SK-N-SH treated with all-trans-retinoic acid at 6 μM for 48 hours (cell line): ENCODE measurements around the gene MACROD1.

Source experiments
- ATAC-seq: fragments of 200-7000 bp; cut with Tn5 transposase; 3 replicates; pipeline ENCODE4 v1.9.1; 2020; ENCODE audit warnings: mild to moderate bottlenecking, moderate library complexity
- ARNTL ChIP-seq: fragments of 450-650 bp; formaldehyde crosslinking; IDR thresholded peaks from 2 replicates; pipeline ENCODE4 v1.5.0; 2020; ENCODE audit warnings: low read depth, mild to moderate bottlenecking, moderate library complexity, borderline replicate concordance
- BACH2 ChIP-seq: fragments of 250-450 bp; sonication (Bioruptor Pico); IDR thresholded peaks from 2 replicates; pipeline ENCODE4 v1.9.0; 2021; ENCODE audit warnings: mild to moderate bottlenecking, borderline replicate concordance
- CSDC2 ChIP-seq: fragments of 250-450 bp; sonication (Bioruptor Pico); IDR thresholded peaks from 2 replicates; pipeline ENCODE4 v1.5.0; 2020; ENCODE audit warnings: mild to moderate bottlenecking, moderate library complexity
- ESRRG ChIP-seq: fragments of 250-450 bp; sonication (Bioruptor Pico); IDR thresholded peaks from 2 replicates; pipeline ENCODE4 v1.6.1; 2021; ENCODE audit warnings: mild to moderate bottlenecking
- GLIS3 ChIP-seq: fragments of 250-450 bp; sonication (Bioruptor Pico); IDR thresholded peaks from 2 replicates; pipeline ENCODE4 v1.5.0; 2020; ENCODE audit warnings: mild to moderate bottlenecking, moderate library complexity
- ISL1 ChIP-seq: fragments of 250-450 bp; sonication (Bioruptor Pico); IDR thresholded peaks from 2 replicates; pipeline ENCODE4 v2.1.2; 2022; ENCODE audit warnings: mild to moderate bottlenecking, moderate library complexity
- OSR1 ChIP-seq: fragments of 250-450 bp; sonication (Bioruptor Pico); IDR thresholded peaks from 2 replicates; pipeline ENCODE4 v1.8.0; 2022; ENCODE audit warnings: moderate library complexity, mild to moderate bottlenecking, inconsistent platforms
- PPARA ChIP-seq: fragments of 250-450 bp; sonication (Bioruptor Pico); IDR thresholded peaks from 2 replicates; pipeline ENCODE4 v1.5.0; 2020; ENCODE audit warnings: mild to moderate bottlenecking, borderline replicate concordance
- RARB ChIP-seq: fragments of 250-450 bp; sonication (Bioruptor Pico); IDR thresholded peaks from 2 replicates; pipeline ENCODE4 v1.8.0; 2021; ENCODE audit warnings: mild to moderate bottlenecking, moderate library complexity
- SNAI2 ChIP-seq: fragments of 250-450 bp; sonication (Bioruptor Pico); IDR thresholded peaks from 2 replicates; pipeline ENCODE4 v1.5.0; 2020; ENCODE audit warnings: mild to moderate bottlenecking, moderate library complexity
- TCF4 ChIP-seq: fragments of 250-450 bp; sonication (Bioruptor Pico); IDR thresholded peaks from 2 replicates; pipeline ENCODE4 v1.8.0; 2021; ENCODE audit warnings: mild to moderate bottlenecking, moderate library complexity, borderline replicate concordance
- TOX ChIP-seq: fragments of 250-450 bp; sonication (Bioruptor Pico); IDR thresholded peaks from 2 replicates; pipeline ENCODE4 v1.8.0; 2021; ENCODE audit warnings: mild to moderate bottlenecking, moderate library complexity, borderline replicate concordance
- ZFP3 ChIP-seq: fragments of 250-450 bp; sonication (Bioruptor Pico); IDR thresholded peaks from 2 replicates; pipeline ENCODE4 v1.5.0; 2020; ENCODE audit warnings: mild to moderate bottlenecking, moderate library complexity
- ZFP30 ChIP-seq: fragments of 450-650 bp; formaldehyde crosslinking; IDR thresholded peaks from 2 replicates; pipeline ENCODE4 v1.5.0; 2022; ENCODE audit warnings: mild to moderate bottlenecking, moderate library complexity
- ZNF565 ChIP-seq: fragments of 450-650 bp; formaldehyde crosslinking; conservative IDR thresholded peaks from 2 replicates; pipeline ENCODE4 v1.5.0; 2020; ENCODE audit warnings: low read depth, mild to moderate bottlenecking, moderate library complexity
- ZNF70 ChIP-seq: fragments of 450-650 bp; formaldehyde crosslinking; IDR thresholded peaks from 2 replicates; pipeline ENCODE4 v1.5.0; 2020; ENCODE audit warnings: mild to moderate bottlenecking, moderate library complexity
- TF ChIP-seq, protein P1 (sequence below): fragments of 250-450 bp; sonication (Bioruptor Pico); IDR thresholded peaks from 2 replicates; pipeline ENCODE4 v1.5.0; 2020; ENCODE audit warnings: mild to moderate bottlenecking, moderate library complexity
- TF ChIP-seq, protein P2 (sequence below): fragments of 250-450 bp; sonication (Bioruptor Pico); IDR thresholded peaks from 2 replicates; pipeline ENCODE4 v1.5.1; 2021; ENCODE audit warnings: mild to moderate bottlenecking, moderate library complexity
- TF ChIP-seq, protein P3 (sequence below): fragments of 250-450 bp; sonication (Bioruptor Pico); IDR thresholded peaks from 2 replicates; pipeline ENCODE4 v1.5.1; 2020; ENCODE audit warnings: low read depth, mild to moderate bottlenecking, moderate library complexity
- TF ChIP-seq, protein P4 (sequence below): fragments of 250-450 bp; sonication (Bioruptor Pico); IDR thresholded peaks from 2 replicates; pipeline ENCODE4 v1.8.0; 2021; ENCODE audit warnings: low read depth, mild to moderate bottlenecking, moderate library complexity, borderline replicate concordance
- TF ChIP-seq, protein P5 (sequence below): fragments of 250-450 bp; sonication (Bioruptor Pico); IDR thresholded peaks from 2 replicates; pipeline ENCODE4 v1.8.0; 2020; ENCODE audit warnings: mild to moderate bottlenecking, moderate library complexity, borderline replicate concordance

Gene MACROD1

DNA sequence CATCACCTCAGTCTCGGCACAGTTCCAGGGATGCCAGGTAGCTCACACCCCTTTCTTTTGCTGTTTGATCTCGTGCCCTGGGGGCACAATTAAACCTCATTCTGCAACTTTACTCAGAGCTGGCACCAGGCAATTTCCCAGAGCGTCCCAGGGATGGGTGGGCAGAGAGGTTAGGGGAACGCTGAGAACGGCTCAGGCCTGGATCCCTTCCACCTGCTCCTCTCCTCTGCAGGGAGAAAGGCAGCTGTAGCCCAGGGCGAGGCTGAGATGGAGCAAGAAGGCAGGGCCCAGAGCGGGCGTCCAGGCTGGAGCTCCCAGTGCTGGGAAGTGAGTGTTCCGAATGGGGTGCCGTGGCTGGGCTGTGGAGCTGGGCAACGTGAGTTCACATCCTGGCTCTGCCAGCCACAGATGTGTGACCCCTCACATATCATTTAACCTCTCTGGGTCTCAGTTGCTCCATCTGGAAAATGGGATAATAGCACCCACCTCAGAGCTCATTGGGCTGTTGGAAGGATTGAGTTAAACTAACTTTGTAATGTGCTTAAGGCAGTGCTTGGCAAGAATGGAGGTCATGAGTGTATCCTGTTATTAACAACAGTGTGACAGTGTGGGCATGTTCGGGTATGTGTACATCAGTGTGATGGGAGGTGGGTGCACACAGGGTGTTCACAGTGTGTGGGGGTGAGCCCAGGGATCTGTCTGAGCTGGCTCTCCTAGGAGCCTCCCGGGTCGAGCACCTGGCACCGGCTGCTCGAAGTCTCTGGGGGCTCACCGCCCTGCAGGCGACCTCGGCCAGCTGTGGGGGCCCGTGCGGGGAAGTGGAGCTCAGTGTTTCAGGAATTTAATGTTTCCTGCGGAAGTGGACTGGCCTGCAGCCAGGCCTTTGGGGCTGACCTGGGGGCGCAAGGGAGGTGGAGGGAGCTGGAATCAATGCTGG, 164.2 kb downstream of the MACROD1 start:
- no peak for TF ChIP-seq RARB
- TF ChIP-seq ZNF70 (CRISPR knock-in tag): 0 out of 2 replicates have a peak, but pooled peaks have one; percentile 13
- no peak for ATAC-seq

DNA sequence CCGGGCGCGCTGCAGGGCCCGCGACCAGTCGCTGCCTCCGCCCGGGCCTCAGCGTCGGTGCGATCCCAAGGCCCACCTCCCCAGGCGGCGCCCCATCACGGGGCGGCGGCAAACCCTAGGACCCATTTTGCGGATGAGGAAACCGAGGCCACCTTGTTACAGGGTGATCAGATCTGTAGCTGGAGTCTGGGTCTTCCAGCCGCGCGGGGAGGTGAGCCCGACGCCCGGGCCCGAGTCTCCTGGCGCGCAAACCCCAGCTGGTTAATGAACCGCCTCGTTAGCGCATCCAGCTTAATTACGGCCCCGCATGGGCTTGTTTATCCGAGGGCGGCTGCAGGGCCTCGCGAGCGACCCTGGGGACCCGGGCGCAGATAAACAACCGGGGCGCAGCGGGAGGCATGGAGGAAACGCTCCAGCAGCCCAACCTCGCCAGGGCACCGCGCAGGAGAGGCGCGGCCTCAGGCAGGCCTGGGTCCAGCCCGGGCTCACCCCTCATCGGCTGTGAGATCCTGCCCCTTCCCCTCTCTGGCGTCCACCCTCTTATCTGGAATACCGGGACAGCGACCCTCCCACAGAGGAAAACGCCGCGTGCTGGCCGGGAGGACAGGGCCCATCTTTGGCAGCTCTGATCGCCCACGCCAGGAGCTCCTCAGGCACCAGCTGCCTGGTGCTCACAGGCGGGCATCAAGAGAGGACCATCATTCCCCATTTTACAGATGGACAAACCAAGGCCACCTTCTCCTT, 165.0 kb downstream of the MACROD1 start:
- no peak for TF ChIP-seq BACH2
- TF ChIP-seq, protein P1, sequence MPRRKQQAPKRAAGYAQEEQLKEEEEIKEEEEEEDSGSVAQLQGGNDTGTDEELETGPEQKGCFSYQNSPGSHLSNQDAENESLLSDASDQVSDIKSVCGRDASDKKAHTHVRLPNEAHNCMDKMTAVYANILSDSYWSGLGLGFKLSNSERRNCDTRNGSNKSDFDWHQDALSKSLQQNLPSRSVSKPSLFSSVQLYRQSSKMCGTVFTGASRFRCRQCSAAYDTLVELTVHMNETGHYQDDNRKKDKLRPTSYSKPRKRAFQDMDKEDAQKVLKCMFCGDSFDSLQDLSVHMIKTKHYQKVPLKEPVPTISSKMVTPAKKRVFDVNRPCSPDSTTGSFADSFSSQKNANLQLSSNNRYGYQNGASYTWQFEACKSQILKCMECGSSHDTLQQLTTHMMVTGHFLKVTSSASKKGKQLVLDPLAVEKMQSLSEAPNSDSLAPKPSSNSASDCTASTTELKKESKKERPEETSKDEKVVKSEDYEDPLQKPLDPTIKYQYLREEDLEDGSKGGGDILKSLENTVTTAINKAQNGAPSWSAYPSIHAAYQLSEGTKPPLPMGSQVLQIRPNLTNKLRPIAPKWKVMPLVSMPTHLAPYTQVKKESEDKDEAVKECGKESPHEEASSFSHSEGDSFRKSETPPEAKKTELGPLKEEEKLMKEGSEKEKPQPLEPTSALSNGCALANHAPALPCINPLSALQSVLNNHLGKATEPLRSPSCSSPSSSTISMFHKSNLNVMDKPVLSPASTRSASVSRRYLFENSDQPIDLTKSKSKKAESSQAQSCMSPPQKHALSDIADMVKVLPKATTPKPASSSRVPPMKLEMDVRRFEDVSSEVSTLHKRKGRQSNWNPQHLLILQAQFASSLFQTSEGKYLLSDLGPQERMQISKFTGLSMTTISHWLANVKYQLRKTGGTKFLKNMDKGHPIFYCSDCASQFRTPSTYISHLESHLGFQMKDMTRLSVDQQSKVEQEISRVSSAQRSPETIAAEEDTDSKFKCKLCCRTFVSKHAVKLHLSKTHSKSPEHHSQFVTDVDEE (CRISPR knock-in tag): no peak
- no peak for TF ChIP-seq RARB
- TF ChIP-seq GLIS3 (CRISPR knock-in tag): no peak
- no peak for TF ChIP-seq TOX (CRISPR knock-in tag)
- no peak for TF ChIP-seq CSDC2
- TF ChIP-seq TCF4 (CRISPR knock-in tag): no peak
- TF ChIP-seq, protein P2, sequence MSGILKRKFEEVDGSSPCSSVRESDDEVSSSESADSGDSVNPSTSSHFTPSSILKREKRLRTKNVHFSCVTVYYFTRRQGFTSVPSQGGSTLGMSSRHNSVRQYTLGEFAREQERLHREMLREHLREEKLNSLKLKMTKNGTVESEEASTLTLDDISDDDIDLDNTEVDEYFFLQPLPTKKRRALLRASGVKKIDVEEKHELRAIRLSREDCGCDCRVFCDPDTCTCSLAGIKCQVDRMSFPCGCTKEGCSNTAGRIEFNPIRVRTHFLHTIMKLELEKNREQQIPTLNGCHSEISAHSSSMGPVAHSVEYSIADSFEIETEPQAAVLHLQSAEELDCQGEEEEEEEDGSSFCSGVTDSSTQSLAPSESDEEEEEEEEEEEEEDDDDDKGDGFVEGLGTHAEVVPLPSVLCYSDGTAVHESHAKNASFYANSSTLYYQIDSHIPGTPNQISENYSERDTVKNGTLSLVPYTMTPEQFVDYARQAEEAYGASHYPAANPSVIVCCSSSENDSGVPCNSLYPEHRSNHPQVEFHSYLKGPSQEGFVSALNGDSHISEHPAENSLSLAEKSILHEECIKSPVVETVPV: no peak
- TF ChIP-seq ZFP3 (CRISPR knock-in tag): no peak
- TF ChIP-seq, protein P3, sequence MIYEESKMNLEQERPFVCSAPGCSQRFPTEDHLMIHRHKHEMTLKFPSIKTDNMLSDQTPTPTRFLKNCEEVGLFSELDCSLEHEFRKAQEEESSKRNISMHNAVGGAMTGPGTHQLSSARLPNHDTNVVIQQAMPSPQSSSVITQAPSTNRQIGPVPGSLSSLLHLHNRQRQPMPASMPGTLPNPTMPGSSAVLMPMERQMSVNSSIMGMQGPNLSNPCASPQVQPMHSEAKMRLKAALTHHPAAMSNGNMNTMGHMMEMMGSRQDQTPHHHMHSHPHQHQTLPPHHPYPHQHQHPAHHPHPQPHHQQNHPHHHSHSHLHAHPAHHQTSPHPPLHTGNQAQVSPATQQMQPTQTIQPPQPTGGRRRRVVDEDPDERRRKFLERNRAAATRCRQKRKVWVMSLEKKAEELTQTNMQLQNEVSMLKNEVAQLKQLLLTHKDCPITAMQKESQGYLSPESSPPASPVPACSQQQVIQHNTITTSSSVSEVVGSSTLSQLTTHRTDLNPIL: no peak
- TF ChIP-seq, protein P4, sequence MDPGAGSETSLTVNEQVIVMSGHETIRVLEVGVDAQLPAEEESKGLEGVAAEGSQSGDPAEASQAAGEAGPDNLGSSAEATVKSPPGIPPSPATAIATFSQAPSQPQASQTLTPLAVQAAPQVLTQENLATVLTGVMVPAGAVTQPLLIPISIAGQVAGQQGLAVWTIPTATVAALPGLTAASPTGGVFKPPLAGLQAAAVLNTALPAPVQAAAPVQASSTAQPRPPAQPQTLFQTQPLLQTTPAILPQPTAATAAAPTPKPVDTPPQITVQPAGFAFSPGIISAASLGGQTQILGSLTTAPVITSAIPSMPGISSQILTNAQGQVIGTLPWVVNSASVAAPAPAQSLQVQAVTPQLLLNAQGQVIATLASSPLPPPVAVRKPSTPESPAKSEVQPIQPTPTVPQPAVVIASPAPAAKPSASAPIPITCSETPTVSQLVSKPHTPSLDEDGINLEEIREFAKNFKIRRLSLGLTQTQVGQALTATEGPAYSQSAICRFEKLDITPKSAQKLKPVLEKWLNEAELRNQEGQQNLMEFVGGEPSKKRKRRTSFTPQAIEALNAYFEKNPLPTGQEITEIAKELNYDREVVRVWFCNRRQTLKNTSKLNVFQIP (CRISPR knock-in tag): no peak
- no peak for TF ChIP-seq PPARA (CRISPR knock-in tag)
- no peak for TF ChIP-seq ESRRG (CRISPR knock-in tag)
- TF ChIP-seq ZFP30 (CRISPR knock-in tag): no peak
- no peak for TF ChIP-seq ZNF565
- no peak for TF ChIP-seq ZNF70 (CRISPR knock-in tag)
- no peak for TF ChIP-seq ARNTL (CRISPR knock-in tag)
- TF ChIP-seq, all 23 proteins: peak for 0
- no peak for ATAC-seq

DNA sequence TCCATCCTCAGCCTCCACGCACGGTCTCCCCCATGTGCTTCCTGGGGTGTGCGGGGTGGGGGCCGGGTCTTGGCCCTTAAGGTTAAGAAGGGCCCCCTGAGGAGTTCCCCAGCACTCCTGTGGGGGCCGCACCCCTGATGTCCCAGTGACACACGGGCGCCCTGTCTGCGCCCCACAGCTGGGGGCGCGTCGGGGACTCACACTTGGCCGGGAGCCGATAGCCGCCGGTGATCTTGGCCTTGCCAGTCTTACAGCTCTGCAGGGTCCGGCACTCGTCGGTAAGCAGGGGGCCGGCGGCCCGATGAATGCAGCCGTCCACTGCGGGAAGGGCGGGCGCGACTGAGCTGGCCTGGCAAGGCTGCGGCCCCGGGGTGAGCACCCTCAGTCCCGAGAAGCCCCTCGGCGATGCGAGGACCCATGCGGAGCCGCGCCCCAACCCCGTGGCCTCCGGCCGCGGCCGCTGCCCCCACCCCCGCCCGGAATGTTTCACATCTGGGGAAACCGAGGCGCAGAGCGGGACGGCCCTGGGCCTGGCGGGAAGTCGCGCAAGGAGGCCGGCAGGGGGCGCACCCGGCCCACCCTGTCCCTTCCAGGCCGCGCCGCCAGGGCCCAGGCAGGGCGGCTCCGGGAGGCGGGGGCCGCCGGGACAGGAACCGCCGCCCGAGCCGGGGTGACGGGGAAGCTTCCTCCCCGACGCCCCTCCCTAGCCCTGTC, 165.7 kb downstream of the MACROD1 start:
- no peak for ATAC-seq
- TF ChIP-seq OSR1 (no peak), SNAI2 (CRISPR knock-in tag) (no peak), GLIS3 (CRISPR knock-in tag) (no peak), ESRRG (CRISPR knock-in tag) (no peak), ISL1 (CRISPR knock-in tag) (no peak)
- TF ChIP-seq, protein P3: no peak
- TF ChIP-seq, protein P2: no peak
- TF ChIP-seq, protein P4 (CRISPR knock-in tag): no peak
- TF ChIP-seq, protein P5, sequence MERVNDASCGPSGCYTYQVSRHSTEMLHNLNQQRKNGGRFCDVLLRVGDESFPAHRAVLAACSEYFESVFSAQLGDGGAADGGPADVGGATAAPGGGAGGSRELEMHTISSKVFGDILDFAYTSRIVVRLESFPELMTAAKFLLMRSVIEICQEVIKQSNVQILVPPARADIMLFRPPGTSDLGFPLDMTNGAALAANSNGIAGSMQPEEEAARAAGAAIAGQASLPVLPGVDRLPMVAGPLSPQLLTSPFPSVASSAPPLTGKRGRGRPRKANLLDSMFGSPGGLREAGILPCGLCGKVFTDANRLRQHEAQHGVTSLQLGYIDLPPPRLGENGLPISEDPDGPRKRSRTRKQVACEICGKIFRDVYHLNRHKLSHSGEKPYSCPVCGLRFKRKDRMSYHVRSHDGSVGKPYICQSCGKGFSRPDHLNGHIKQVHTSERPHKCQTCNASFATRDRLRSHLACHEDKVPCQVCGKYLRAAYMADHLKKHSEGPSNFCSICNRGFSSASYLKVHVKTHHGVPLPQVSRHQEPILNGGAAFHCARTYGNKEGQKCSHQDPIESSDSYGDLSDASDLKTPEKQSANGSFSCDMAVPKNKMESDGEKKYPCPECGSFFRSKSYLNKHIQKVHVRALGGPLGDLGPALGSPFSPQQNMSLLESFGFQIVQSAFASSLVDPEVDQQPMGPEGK (CRISPR knock-in tag): no peak
